HG03558 (cell line): ENCODE data around the gene ETV5.

Source experiments
- ATAC-seq: cut with Tn5 transposase; IDR thresholded peaks from one replicate; pipeline ENCODE4 v1.9.1; 2021; ENCODE audit warnings: moderate number of reproducible peaks; ENCODE audit not compliant: unreplicated experiment; ENCODE audit errors: extremely low read depth

The ETV5 gene

DNA sequence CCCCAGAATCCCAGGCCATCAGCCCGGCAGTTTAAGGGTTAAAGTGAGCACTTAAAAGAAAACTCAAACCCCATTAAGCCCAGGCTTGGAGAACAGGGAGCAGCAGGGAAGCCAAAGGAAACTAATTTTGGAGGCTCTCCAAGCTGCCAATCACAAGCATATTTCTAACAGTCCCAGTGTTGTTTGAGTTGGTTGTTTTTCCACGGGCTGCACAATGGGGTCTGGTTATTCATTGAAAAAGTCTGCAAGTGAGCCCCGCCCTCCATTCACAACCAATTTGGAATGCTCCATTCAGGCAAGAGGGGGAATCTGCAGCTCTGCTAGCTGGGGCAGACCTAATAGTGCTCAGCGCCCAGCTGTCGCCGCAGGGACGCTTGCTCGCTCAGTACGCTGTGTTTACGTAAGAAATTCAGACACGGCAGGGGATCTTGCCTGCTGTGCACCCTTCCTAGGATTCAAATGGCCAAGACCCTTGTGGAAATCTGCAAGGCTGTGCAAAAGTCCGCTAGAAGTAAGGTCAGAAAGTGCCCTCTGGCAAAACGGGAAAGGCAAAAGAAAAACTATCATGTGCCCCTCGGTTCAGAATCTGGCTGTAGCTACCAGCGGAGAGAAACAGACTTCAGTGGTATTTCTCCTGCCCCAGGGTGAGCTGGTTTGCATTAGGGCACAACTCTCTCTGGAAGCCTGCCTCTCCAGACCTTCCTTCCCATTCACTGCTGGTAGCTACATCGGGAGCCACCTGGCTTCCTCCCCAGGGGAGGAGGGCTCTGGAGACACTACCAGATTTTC, 11.0 kb downstream of the ETV5 start:
- ATAC-seq, result no peak

GRCh38 chr3:186097317-186097662, 11.6 kb downstream of the ETV5 start:
- ATAC-seq, result no peak

- ATAC-seq, result no peak
Measured at GRCh38 chr3:186096290-186096689, 12.6 kb downstream of the ETV5 start.

DNA sequence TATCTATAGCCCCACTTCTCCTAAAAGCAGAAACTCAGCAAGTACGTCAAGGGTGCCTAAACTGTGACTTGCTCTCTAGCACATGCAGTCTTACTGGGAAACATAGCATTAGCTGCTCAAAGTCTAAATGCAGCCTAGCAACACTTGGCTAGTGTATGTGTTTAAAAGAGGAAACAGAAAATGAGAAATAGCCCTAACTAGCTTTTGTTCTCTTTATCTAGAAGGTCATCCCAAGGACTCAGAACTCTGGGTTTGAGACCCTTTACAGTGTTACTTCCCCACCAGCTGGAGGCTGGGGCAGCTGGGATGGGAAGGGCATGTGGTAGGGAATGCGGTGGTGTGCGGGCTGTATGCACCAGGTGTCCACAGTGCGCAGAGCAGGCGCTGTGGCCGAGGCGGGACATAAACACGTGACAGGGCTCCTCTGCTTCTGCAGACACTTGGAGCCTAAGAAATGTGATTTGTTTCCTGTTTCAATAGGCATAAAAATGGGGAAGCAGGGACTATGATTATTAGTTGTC, 13.3 kb downstream of the ETV5 start:
- no peak for ATAC-seq

GRCh38 chr3:186094696-186095425, 14.0 kb downstream of the ETV5 start:
- no peak for ATAC-seq

GRCh38 chr3:186094271-186094670, 14.6 kb downstream of the ETV5 start:
- no peak for ATAC-seq

DNA sequence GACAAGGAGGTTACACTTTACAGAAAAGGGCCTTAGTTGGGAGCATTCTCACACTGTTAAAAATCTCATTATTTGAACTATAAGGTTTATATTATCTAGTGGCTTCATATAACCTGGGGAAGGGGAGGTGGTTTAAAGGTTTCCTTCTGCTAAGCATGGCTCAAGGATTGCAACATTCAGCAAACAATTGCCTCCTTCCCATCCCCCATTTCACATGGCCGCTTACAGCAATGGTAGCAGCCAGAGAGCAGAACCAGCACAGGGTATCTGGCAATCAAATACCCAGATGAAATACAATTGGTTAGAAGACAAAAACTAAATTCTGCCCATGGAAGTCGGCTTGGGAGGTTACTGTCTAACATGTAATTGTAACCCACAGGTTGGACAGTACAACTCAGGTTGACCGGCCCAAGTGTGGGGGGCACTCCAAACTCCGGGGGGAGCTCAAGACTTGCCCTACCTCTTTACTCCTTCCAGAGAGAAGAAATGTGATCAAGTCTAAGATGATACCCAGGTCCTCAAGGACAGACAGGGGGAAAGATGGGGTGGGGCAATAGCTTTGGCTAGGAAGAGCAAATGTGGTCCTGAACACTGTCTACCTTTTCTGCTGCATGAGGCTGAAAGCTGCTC, 15.5 kb downstream of the ETV5 start:
- no peak for ATAC-seq

DNA sequence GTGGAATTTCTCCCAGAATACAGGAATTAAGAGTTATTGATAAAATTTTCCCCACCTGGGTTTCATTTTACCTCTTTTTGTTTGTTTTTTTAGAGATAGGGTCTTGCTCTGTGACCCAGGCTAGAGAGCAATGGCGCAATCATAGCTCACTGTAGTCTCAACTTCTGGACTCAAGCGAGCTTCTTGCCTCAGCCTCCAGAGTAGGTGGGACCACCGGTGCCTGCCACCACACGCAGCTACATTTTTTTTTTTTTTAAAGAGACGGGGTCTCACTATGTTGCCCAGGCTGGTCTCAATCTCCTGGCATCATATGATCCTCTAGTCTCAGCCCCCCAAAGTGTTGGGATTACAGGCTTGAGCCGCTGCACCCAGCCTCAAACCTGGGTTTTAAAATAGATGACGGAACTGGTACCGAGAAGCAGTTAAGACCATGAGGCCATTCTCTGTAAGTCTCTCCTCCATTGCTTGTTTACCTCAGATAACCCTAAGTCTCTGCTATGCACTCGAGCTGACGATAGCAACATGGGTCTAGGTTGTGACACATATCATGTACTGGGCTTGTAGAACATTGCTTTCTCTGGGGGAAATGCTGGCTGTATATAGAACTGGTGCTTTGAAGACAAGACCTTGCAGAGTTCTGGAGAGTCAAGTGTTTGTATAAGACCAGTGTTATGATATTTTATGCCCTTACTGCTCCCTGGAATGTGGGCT, 16.4 kb downstream of the ETV5 start:
- ATAC-seq, result no peak

DNA sequence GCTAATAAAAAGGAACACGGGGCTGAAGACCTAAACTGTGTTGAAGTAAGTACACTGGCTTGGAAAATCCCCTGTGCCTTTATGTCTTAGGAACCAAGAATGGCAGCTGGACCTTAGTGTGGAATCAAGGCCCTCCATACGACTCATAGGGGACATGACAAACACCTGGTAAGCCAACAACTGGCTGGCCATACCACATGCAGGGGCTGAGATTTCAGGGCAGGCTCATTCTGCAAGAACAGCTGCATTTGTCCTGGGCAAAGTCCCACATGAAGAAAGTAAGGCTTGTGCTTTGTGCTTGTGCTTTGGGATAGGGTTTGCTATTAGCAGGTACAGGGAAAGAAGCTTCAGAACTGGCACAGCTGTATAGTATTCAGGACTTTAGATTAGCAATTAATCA, 18.0 kb downstream of the ETV5 start:
- ATAC-seq, result no peak

DNA sequence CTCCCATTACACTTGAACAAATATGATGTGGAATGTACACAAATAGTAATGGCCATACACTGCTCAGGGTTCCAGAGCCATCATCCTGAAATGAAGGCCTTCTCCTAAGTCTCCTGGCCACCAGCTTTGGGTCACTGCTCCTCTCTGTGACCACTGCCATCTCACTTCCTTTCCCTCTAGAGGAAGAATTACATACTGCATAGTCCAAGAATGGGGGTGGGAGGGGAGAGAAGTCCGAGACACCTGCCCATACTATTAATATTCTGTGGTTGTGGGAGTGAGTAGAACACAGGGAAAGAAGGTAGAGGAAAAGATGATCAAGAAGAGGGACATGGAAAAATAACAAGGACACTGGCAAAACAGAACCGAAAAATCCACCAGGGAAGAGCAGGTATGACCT, 20.6 kb downstream of the ETV5 start:
- no peak for ATAC-seq

GRCh38 chr3:186084264-186084663, 24.6 kb downstream of the ETV5 start:
- no peak for ATAC-seq

DNA sequence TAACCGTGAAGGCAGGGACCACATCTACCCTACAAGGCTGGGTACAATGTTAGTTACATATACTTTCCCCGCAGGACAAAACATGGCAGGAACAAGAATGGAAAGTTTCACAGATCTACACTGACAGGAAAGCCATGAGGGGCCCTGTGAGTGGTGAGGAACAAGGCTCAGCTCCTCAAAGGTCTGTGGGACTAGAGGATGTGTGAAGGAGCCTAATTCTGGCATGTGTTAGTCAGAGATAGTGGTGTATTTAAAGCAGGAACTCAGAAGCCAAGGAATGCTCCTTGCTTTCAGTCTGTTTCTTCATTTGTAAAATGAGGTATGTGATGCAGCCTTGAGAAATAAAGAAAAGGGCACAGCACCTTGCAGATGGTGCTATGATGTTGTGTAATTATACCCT, 25.1 kb downstream of the ETV5 start:
- ATAC-seq, result no peak

DNA sequence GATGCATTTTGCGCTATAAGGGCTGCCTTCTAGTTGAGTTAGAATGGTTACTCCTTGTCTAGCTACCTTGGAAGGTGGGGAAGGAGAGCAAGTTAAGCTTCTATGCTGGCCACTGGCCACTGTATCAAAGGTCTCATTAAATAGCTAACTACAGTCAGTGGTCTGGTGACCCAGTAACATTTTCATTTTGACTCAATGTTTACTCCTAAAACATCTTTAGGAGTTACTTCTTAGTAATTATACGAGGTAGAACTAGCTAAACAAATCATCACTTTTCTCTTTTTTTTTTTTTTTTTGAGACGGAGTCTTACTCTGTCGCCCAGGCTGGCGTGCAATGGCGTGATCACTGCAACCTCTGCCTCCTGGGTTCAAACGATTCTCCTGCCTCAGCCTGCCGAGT, 26.7 kb downstream of the ETV5 start:
- no peak for ATAC-seq

GRCh38 chr3:186081678-186082077, 27.2 kb downstream of the ETV5 start:
- ATAC-seq, result no peak

GRCh38 chr3:186080849-186081438, 27.9 kb downstream of the ETV5 start:
- no peak for ATAC-seq

DNA sequence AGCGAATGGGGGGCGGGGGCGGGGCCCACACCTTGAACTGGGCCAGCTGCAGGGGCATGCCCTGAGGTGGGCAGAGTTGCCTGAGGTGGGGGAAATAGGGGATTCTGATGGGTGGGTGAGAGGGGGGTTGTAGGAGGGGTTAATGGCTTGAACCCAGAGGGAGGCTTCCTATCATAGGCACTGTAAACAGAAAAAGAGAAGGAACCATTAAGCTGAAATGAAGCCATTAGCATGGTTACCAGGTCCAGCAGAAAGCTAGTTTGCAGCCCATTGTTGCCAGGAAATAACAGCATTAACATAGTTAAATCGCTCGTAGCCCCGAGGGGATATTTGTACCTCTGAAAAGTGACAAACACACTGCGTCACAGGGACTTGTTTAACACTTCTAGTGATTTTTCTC, 29.0 kb downstream of the ETV5 start:
- no peak for ATAC-seq

DNA sequence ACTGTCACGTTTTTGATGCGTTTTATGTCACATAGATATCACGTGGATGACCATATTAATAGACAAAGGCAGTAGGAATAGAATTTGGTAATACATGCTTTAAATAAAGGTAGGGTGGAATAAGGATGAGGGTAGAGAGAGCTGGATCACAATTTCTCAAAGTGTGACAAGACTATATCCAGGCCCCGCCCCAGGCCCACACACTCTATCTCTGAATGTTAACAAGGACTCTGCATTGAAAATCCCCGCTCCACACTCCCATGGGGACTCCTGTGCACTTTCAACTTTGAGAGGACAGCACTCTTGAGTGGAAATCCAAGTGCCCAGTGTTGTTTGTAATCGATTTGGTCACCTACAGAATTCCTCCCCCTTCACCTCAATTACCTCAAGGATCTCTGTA, 31.4 kb downstream of the ETV5 start:
- ATAC-seq, result no peak

GRCh38 chr3:186075931-186076567, 32.8 kb downstream of the ETV5 start:
- no peak for ATAC-seq

DNA sequence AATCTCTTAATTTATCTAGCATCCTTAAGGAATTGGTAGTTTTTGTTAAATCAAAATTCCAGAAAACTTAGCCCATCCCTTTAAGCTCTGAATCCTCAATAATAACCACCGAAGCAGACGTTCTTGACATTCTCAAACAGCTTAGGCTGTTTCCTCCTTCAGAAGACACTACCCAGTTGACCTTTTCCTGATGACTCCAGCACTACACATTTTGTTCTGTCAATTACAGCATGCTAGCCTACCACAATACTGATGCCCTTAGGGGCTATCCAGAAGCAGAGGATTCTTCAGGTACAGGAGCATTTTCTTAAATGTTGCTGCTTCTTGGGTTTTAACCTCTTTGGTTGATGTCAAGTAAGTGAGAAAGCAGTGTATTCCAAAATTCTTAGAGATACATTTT, 33.4 kb downstream of the ETV5 start:
- ATAC-seq, result no peak

DNA sequence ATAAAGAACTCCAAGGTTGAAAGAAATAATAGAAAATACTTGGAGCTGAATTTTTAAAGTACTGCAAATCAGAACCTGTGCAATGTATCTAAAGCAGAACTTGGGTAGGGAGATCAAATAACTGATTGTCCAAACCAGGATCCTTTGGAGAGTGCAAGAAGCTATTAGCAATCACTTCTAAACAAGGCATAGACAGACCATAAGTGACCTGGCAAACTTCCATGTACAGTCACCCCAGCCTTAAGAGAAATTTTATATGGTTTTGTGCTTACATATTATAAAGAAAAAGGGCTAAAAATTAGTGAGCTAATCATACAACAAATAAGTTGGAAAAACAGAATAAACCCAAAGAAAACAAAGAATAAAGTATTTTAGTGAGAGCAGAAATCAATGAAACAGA, 35.2 kb downstream of the ETV5 start:
- ATAC-seq, result no peak
